Dedifferentiated amniotic fluid mesenchymal stem cell (primary cell): Measurements from ENCODE around the gene CAPS.

Experiments used
- DNase-seq: peaks from one replicate; pipeline ENCODE4 v3.0.0-alpha.2; 2016; ENCODE audit errors: extremely low spot score

CAPS gene

DNA sequence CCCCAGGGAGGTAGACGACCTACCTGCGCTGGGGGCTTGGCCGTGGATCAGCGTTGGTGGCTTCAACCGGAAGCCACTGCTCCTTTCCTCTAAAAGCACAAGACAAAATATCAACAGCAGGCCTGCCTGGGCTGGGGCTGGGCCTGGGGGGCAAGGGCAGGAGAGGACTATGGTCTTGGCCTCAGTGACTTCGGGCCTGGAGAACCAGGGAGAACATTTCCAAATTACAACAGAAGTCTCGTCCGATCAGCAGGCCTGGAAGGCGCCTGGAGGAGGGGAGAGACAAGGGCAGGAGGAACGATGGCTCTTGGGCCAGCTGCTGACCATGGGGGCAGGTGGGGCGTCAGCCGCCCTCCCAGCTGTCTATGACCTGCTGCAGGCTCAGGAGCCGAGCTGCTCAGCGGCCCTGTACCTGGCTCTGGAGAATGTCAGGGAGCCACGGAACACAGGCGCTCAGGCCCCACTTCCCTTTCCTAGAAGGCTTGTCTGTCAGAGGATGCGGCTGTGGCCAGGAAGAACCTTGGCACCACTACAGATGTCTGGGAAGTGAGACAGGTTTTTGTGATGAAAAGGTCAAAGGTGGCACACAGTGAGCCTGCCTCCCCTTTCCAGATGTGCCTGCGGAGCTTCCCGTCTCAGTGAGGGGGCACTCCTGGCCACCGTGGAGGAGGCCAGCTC is 19.5 kb downstream of the CAPS start:
- no peak for DNase-seq

DNA sequence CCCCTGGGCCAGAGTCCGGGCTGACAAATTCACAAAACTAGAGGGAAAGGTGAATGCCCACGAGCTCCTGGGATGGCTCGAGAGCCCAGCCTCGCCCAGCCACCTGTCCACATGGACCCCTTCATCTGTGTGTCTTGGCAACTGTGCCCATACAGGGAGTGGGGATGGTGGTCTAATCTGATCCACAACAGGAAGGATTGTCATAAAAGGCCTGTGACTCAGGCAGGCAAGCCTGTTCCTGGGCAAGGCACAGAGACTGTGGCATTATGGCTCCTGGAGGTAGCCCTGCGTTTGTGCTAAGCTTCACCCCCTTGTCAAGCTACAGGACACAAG is 20.0 kb downstream of the CAPS start:
- no peak for DNase-seq

DNA sequence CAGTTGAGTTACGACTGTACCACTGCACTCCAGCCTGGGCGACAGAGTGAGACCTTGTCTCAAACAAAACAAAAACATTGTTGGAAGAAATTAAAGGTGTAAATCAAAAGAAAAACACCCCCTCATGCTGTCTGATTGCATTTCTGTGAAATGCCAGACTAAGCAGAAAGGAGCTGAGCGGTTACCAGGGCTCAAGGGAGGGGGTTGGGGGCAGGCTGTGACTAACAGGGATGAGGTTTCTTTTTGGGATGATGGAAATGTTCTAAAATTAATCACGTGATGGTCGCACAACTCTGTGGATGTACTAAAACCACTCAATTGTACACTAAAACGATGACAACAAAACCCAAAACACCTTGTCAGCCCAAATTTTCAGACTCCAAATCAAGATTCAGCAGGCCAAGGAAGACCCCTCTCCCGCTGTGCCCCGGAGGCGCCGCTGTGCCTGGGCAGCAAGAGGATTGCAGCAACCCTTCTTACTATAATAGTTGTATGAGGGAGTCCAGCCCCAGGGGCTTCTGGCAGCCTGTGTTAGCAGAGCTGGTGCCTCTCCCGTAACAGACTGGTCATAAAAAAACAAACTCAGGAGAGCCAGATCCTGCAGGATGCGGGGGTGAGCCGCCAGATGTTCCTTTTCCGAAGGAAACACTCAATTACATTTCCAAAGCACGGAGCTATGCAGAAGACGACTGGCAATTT is 20.9 kb downstream of the CAPS start:
- peak; percentile 69 for DNase-seq

DNA sequence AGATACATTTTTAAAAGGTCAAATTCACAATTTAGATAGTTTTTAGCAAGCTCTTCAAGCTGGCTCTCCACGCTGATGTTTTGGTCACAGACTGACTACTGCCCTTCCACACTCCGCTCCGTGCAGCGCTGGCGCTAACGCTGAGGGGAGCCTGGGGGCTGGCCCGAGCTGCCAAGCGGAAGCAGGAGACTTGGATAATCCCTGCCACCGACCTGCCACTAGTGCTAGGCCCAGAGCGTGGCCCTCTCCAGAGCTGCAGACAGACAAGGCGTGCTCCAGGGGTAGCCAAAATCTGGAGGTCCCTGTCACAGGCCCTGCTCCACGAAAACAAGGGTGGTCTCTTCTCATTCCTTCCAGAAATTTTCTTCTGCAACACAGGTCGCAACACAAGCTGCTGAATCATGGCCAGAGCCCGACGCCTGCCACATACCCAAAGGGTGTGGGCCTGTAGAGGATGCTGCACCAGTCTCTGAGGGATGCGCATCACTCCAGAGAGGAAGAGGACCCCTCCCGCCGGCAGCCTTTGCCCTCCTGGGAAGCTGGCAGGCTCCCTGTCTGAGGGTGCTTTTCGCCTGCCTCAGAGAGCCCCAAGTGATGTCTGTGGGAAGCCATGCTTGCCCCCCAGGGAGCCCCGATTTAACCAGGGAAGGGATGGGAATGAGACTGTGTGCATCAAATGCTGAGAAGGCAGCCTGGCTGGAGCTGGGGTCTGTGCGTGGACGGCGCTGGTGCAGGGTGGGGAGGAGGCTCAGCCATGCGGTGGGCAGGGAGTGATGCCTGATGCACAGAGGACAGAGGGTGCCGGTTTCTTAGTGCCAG is 21.6 kb downstream of the CAPS start:
- no peak for DNase-seq

DNA sequence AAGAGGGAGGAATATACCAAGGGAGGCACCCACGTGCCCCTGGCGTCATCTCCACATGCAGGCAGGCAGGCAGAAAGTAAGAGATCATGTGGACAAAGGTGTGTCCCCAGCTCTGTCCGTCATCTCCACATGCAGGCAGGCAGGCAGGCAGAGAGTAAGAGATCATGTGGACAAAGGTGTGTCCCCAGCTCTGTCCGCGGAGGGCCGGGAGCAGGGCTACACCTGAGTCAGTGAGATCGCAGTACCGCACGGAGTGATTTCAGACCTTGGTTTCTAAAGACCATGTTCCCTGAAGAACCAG is 22.2 kb downstream of the CAPS start:
- no peak for DNase-seq

DNA sequence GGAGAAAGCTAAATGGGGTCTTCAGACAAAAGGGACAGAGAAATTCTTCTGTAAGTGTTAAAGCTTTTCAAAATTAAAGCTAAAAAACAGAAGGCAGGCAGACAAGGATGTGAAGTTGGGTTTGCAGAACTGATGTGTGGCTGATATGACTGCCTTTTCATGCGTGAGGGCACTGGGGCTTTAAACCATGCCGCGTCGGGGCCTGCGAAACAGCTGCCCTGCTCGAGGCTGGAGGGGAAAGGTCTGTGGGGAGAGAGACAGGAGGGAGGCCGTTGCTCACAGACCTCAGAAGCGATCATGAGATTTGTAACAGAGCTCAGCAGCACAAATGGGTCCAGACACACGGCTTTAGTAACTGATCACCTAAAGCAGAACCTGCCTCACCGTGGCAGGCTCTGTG is 23.5 kb downstream of the CAPS start:
- DNase-seq, result no peak

DNA sequence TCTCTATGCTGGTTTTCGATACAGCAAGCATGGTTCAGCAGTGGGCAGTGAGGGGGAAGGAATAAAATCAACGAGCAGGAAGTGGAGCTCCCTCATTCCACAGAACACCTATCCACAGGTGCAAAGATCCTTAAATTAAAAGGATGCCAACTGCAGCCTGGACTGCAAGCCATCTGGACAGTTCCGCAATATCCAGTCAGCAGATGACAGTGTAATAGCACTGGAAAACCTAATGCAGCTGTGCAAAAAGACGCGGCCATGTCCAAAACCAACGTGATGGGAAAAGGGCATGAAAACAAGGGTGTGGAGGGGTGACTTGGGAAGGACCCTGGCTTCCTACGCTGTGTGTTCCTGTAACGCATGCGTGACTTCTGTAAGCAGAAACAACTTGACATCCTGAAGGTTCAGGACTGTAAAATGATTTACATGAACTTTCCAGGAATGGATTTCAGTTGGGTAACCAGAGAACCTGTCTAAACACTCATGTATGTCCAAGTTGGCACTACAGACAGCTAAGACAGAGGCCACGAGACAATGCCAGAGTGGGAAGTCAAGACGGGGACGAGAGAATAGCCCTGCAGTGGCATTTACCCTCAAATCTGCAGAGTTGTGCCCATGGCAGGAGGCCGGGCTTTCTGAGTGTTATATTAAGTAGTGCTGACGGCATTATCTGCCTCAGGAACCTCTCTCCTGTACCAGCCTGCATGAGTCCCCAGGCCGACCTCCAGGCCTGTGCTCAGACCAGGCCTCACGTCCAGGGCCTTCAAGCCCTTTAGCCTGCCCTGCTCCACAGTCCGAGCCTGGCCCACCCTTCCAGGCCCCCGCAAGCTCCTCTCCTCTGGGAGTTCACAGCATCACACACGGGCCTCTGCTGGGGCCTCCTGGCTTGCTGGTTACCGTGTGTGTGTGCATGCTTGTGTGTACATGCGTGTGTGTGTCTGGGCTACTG is 26.5 kb downstream of the CAPS start:
- no peak for DNase-seq

DNA sequence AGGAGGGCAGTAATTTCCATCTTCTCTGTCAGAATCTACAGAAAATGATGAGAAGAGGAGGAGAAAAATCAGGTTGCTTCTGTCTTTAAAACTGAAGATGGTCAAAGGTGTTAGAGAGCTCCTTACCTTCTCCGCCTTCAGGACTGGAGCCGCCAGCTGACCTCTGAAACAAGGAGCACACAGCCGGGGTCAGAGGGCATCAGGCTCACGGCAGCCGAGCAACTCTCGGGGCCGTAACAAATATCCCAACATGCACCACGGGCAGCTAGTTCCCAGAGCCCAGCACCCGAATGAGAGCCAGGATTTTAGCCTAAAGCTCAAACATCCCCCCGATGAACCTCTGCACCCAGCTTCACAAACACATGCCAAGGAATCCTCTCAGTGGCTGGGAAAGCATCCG is 27.6 kb downstream of the CAPS start:
- no peak for DNase-seq

DNA sequence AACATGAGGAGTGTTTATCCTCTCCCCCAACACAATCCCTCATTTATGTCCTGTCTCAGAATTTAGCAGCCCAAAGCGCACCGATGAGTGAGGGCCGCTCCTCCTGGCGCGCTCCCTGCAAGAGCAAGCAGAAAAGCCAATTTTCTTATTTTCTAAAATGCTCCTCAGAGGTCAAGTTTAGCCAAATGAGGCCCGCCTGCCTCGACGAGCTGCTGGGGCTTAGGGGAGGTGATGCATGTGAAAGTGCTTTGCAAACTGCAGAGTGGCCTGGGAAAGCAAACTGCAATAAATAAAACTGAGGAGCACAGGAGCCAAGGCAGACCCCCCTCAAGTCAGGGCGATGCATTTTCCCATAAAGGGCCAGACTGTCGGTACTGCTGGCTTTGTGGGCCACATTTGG is 29.0 kb downstream of the CAPS start:
- no peak for DNase-seq

DNA sequence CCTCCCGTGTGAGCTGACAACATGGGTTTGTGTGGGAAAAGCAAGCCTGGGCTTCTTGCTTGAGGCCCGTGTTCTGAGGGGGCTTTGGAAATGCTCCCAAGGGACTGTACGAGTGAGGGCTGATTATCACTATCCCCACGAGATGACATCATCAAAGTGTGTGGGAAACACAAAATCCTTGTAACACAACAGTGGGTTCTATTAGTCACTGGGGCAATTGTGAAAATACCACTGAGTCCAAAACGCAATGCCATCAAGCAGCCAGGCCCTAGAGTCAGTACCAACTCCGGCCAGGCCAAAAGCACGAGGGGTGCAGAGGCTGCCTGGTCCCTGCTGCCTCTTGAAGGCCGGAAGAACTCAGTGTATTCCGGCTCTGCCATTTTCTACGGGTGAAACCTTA is 29.6 kb downstream of the CAPS start:
- no peak for DNase-seq

DNA sequence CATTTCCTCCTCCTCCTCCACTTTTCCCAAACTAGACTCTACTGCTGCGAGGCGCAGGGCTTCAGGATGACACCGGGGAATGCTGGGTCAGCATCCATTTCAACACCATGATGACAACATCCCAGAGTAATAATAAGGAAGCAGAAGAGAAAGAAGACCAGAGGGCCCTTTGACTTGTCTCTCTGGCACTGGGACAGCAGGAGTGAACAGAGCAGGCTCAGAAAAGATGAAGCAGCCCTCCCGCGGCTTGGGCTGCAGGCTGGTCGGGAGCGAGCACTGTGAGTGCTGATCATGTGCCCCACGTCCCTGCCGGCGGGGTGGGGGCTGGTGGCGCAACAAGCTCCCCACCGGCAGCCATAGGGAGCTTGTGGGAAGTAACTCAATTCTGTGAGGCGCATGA is 33.4 kb downstream of the CAPS start:
- DNase-seq, result no peak

DNA sequence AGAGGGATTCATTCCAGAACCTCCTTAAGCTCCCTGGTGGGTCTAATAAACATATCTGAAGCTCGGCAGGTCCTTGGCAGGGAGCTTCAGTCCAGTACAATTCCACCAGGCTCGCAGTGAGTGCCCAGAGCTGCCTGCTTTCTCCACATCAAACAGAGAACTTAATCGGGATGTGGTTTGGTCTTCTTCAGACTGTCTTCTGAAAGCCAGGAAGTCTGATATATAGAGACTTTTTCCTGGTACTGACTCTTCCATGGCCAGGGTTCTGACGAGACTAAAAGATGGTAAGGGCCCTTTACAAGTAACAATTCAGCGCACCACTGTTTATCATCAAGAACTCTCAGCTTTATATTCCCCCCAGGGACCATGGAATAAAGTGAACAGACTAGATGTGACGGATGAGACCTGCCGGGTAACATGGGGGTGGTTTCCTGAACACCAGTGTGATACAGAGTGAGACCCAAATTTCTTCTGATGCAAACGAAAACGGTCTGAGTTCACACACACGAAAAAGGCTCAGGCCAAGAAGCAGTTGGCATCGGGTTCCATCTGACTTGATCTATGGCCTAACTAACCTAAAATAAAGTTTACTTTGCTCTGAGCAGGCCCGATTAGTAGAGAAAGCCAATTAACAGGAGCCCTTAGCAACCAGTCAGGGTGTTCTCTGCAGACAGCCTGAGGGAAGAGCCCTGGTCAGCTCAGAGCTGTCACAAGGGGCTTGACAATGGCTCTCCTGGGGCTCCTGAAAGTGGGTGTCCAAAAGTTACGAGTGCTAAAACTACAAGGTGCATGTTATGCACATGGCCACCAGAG is 34.9 kb downstream of the CAPS start:
- no peak for DNase-seq

DNA sequence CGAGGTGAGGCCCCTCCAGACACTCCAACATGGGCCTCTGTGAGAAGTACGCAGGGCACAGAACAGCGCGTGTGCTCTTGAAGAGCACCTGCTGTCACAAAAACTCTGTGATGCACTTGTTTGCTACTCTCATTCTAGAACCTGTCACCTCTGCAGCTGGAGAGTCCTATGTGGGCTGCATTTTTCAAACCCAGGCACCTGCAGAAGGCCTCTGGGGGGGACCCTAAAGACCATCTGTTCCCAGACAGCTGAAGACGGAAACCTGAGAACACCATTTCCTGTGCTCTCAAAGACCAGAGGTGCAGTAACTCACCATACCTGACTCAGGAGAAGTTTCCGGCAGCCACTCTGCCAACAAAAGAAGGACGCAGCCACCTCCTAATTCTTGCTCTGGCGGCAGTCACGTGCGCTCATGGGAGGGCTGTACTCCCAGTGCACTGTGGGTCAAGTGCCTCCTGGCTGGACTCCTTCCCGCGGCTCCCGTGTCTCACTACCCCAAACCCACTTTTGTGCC is 35.8 kb downstream of the CAPS start:
- no peak for DNase-seq

DNA sequence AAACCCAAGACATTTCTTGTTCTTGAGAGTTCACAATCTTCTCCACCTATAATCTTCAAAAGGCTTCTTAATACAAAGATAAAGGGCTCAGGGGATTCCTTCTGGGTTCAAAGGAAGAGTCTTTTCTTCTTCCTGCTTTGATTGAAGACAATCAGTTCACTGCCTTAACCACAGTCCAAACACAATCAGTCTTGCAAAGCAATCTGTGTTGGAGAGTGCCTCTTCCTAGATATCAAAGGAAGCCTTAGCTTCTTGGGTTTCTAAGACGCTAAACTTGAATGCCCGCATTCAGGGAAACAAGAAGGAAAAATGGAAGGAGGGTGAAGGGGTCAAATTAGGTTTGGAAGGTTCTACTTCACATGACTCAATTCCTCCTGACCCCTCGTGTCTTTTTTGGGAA is 36.7 kb downstream of the CAPS start:
- no peak for DNase-seq

DNA sequence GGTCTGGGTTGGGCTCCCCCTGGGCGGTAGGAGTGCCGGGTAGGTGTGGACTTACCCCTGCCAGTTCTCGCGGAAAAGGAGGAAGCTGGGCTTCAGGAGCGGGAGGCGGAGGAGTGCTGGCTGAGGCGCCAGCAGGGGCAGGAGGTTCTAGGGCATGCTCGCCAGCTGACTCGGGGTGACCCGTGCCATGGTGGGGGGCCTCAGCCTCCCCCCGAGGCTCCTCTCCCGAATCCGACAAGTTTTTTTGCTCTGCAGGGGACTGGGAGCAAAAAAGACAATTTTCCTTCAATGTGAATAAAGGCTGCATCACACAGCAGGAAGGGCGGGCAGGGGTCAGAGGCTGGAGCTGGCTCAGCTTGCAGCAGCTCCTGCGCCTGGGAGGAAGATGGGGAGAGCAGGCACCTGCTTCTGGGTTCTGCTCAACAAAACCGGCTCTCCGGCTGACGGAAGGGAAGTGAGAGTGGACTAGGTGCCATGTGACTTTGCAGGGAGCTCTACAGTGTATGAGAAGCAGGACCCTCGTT is 37.3 kb downstream of the CAPS start:
- no peak for DNase-seq

DNA sequence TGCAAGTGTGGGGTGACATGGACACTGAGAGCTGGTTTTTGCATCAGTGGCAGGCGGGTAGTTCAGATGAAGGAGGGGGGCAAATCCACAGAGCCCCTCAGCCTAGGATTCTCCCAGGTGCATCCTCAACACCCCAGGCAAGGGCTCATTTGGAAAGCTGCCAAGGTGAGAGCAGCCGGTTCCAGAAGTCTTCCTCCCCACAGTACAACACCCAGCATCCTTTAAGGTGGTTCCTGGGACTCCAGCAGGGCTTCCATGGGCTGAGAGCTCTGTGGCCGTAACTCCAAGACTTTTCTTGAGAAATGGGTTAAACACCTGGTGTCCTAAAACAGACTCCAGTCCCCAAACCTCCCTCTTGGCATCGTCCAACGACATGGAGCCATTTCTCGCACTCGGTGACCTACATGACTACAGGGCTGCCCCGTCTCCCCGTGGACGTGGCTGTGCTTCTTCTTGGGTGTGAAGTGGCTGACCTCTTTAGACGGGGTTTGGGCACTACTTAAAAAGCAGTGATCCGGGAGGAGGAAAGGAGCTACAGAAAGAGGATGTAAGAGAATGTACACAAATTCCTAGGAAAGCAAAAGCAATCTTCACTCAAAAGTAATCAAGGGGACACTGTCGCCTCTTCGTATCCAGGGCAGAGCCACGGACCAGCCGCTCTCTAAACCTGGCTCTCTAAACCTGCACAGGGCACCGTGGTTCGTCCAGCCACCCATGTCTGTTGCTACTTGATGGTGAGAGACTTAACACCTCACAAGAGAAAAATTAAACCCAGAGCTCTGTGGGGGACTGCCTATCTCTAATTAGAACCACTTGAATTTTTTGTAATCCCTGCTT is 38.4 kb downstream of the CAPS start:
- DNase-seq, result no peak

DNA sequence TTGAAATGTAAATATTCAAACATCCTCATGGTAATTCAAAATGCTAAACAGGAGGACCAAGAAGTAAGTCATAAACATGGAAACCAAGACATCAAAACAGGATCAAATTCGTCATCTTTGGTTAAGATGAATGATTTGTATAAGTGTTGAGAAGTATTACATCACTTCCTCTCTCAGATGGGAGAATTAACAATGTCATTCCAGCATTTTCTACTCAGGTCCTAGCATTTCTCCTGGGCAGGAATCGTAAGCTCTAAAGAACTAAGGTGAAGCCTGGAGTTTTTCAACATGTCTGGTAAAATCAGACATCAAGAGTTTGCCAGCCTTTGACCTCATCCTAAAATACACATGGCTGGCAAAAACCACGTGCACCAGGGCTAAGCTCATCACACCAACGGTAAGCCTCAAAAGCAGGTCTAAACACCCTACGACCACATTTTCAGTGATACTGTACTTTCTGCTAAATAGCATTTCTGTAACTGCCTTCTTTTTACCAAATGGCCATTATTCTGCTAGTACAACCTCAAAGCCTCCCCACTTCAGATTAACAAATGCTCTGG is 39.1 kb downstream of the CAPS start:
- no peak for DNase-seq

DNA sequence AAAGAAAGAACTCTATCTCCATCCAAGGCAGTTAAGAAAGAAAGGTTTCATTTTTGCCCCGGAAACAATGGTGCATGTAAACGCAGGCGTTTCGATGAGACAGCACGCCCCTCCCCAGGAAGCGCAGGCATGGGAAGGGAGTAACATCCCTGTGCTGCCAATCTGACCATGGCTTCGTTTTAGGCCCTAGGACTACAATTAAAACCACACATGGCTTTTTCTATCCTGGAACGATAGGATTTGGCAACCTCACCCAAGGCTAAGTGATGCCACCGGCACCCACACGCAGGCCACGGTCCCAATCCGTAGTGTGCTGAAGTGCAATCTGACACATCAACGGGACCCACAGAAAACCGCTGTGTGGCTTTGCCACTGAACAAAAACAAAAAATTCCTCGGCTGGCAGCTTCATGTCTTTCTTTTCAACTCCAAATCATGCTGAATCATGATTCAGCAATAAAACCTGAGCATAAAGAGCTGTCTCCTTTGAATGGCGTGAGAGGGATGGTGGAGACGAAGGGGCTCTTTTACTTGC is 39.7 kb downstream of the CAPS start:
- no peak for DNase-seq

DNA sequence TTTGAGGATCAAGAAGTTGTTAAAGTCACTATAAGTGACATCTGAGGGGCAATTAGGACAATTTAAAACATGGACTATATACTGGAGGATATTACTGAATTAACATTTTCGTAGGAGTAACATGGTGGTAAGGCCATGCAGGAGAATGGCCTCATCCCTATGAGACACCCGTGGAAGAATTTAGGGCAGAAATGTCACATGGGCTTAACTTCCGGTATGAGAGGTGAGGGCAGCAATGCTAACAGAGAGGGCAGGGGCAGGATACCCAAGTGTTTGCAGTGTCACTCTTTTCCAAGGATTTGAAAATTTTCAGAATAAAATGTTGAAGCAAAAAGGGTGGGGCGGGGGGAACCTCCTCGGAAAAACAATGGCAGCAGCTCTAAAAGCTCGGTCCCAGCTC is 40.2 kb downstream of the CAPS start:
- no peak for DNase-seq

DNA sequence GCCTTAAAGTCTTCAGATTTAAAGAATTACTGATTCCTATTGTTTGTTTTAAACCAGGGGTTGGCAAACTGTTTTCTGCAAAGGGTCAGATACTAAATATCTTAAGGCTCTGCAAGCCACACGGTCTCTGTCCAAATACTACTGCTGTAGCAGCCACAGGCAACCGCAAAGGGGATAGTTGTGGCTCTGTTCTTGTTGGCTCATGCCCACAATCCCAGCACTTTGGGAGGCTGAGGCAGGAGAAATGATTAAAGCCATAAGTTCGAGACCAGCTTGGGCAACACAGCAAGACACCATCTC is 41.5 kb downstream of the CAPS start:
- DNase-seq, result no peak
